Inflammatory macrophage treated with lipopolysaccharide for 4 hours (primary cell): ENCODE results near the gene ZSCAN5C.
A peak's percentile ranks its signal among the peaks of the same experiment; 100 is the strongest.
"Not testable (repeated sequence)": the region's sequence is repeated elsewhere in the genome, so short reads cannot be mapped to it uniquely, and the experiment has no call there.

ENCODE experiments used
- DNase-seq: peaks from one replicate; pipeline ENCODE4 v3.0.0-alpha.2; 2020

Gene ZSCAN5C

DNA sequence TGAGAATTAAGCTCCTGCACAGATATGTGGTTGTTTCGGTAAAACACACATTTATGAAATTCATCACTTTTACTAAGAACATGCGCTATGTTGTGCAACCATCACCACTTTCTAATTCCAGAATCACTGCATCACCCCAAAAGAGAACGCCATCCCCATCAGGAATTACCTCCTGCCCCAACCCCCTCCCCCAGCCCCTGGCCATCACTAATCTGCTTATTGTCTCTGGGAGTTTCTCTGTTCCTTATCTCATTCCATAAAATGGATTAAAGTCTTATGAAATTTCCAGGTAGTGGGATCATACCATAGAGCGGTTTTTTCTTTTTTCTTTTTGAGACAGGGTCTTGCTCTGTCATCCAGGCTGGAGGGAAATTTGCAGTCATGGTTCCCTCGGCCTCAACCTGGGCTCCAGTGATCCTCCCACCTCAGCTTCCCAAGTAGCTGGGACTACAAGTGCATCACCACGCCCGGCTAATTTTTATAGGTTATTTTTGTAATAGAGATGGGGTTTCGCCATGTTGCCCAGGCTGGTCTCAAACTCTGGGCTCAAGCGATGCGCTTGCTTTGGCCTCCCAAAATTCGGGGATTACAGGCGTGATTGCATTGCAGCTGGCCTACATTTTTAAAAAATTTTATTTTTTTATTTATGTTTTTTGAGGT is 8.0 kb upstream of the ZSCAN5C start:
- DNase-seq: no peak

DNA sequence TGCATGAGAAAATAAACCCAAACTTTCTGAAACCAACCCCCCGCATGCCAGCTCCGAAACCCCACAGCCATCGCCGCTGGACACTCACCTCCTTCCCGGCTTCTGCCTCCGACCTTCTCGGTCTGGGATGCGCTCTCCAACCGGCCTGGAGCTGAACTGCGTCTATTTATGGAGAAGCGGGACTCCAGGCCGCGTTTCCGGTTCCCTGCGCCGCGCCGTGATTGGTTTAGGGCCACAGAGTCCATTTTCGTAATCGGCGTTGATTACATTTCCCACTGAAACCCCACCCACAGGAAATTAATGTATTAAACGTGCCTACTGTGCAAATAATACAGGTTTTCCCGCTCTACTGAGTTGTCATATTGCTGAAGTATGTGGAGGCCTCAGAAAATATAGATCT is 4.4 kb upstream of the ZSCAN5C start, which contains the start of gene ZSCAN5B:
Gene ZSCAN5B (minus strand): TSS at position 138 of the 400 bp plus-strand sequence. CDS start 4,731 bp downstream, outside the sequence.
- DNase-seq: not testable (repeated sequence)

DNA sequence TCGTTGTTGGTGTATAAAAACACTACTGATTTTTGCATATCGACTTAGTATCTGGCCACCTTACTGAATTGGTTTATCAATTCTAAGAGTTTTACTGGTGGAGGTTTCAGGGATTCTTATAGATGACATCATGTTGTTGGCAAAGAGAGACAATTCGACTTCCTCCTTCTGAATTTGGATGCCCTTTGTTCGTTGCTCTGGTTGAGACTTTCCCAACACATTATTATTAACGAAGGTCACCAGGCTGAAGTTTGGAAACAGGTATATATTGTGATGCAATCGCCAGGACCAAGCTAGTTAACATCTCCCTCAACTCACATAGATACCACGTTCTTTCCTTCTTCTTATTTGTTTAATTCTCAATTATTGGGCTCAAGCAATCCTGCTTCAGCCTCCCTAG is 2.4 kb upstream of the ZSCAN5C start:
- no peak for DNase-seq

DNA sequence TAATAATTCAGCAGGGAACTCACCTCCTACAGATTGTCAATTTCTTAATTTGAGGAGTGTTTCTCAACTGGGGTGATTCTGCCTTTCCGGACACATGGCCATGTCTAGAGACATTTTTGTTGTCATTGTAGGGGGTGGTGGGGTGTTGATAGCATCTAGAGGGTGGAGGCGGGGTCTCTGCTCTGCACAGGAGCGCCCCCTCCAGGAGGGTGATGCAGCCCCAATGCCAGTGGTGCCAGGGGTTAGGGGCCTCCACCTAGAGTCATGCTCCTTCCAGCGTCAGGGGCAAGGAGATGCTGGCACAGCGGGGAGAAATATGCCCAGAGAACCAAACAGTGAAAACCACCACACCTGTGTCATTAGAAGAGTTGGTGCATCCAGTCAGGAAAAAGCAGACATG is 5.5 kb downstream of the ZSCAN5C start:
- not testable (repeated sequence) for DNase-seq

DNA sequence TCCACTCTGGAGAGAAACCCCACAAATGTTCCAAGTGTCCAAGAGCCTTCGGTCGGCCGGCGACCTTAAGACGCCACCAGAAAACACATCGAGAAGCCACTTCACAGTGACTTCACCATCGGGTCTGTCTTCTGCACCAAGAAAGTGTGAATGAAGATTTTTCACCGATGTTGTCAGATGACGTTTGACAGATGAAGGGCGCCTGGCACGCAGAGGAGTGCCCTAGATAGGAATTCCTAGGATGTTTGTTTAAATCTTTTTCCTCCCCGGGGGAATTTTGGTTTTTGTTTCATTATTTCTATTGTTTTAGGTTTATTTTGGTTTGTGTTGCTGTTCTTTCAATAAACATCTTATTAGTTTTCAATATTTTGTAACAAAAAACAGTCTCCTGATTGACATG is 7.0 kb downstream of the ZSCAN5C start:
- DNase-seq: no peak

DNA sequence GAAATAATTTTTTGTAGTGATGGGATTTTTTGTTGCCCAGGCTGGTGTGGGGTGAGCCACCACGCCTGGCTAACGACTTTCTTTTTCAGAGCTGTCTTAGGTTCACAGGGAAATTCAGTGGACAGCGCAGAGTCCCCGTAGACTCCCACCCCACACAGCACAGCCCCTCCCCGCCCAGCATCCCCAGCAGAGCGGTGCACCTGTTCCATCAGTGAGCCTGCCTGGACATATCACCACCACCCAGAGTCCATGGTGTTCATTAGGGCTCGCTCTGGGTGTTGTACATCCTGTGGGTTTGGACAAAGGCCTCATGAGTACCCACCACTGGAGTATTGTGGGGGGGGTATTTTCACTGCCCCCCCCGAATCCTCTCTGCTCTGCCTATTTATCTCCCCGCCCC is 8.0 kb downstream of the ZSCAN5C start:
- DNase-seq: not testable (repeated sequence)

DNA sequence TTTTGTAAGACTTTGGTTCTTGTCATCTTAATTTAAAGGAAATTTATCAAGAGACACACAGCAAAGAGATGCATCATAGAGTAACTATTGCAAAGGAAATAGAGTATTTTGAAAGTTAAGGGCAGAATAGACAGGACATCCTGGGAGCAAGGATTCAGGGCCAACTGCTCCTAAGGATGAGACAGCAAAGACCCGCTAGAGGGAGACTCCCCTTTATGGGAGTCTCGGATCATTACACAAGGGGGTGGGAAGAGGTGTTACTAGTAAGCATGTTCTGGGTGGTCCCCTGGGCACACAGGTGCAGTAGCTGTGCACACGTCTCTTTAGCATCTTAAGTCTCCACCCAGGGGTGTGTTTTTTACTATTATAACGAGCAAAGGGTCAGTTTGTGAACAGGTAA is 9.6 kb downstream of the ZSCAN5C start:
- DNase-seq: no peak

DNA sequence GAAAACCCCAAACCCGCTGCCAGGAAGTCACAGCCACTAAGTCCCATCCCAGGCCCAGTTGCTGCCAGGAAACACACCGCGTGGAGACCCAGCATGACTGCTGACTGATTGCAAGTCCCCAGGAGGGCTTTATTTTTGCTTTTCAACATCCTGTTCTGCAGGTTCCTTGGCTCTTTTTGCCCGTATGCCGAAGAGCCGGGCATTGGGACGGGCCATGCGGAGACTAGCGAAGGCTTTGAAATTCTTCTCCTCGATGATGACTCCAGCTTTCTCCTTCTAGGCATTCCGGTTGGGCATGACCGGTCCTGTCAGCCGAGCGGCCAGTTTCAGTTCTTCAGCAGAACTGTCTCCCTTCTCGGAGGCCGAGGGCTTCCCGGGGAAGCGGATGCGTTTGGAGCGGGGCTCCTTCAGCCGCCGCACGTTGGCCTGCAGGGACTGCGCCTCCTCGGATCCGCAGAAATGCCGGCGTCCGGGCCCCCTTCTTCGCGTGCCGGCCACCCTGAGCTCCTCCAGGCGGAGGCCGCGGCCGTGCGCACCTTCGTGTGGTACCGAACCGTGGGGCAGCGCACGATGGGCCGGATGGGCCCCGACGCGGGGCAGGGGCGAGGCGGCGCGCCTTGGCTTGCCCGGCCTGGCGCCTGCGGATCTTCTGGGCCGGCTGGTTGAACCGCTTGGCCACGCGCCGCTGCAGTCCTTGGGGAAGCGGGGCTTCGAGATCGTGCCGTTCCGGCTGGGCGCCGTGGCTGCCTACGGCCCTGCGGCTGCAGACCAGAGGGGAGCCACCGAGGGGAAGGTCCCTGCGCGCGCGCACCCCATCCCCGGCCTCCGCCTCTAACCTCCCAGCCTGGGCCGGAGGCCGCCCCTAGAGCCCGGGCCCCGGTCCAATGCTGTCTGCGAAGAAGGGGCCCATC is 15.2 kb downstream of the ZSCAN5C start:
- DNase-seq: peak; percentile 32

DNA sequence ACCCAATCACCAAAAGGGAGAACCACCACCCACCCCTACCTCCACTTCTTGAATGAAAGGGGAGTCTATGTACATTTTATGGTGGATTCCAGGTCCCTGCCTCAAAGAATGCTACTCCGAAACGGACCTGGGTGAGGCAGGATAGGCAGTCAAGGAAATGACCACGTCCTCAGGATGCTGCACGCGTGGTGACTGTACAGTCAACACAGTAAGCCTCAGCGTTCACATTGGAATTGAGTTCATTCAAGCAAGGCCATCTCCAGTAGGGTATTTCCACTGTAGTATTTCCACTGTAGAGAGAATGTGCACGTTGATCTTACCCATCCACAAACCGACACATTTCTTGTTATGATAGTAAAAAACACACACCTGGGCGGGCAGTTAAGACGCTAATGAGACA is 16.9 kb downstream of the ZSCAN5C start:
- no peak for DNase-seq

DNA sequence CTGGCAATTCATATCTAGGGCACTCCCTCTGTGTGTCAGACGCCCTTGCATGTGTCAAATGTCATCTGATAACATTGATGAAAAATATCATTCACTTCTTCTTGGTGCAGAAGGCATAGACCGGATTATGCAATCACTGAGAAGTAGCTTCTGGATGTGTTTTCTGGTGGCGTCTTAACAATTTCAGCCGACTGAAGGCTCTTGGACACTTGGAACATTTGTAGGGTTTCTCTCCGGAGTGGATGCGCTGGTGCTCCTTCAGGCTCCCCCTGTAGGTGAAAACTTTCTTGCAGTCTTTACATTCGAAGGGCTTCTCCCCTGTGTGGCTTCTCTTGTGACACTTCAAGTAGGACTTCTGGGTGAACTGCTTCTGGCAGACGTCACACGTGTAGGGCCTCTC is 19.4 kb downstream of the ZSCAN5C start:
- DNase-seq: not testable (repeated sequence)

DNA sequence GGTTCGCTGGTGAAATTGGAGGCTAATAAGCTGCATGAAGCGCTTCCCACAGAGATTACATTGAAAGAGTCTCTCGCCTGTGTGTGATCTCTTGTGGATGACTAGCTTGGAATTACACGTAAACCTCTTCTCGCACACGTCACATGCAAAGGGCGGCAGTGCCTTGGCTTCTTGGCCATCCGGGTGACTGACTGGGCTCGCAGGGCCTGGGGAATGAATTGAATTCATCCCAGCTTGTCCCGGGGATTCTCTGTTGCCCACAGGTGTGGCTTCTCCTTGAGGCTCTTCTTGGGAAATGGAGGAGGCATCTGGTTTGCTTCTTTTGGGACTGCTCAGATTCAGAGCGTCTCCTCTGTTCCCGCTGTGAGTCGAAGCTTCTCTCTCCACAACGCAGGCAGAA is 19.8 kb downstream of the ZSCAN5C start:
- DNase-seq: no peak

DNA sequence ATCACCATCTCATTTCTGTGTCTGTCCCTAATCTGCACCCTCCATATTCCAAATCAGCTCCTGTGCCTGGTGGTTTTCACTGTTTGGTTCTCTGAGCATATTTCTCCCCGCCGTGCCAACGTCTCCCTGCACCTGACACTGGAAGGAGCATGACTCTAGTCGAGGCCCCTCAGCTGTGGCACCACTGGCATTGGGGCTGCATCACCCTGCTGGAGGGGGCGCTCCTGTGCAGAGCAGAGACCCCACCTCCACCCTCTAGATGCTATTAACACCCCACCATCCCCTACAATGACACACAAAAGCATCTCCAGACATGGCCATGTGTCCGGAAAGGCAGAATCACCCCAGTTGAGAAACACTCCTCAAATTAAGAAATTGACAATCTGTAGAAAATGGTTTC is 20.8 kb downstream of the ZSCAN5C start:
- no peak for DNase-seq

DNA sequence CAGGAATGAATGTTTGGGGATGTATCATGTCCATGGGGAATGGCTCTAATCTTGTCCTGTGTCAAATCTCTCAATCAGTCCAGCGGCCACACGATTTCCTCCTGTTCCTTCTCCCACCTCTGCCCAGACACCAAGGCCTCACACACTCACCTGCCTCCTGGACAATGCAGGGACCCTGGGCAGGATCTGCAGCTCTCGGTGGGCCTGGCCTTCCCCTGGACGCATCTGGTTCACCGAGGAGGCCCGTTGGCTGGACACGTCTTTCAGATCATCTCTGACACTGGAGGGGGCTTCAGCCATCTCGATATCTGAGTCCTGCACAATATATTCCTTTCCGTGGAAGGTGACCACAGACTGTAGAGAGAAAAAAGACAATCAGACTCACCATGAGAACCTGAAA is 21.4 kb downstream of the ZSCAN5C start:
- DNase-seq: no peak

DNA sequence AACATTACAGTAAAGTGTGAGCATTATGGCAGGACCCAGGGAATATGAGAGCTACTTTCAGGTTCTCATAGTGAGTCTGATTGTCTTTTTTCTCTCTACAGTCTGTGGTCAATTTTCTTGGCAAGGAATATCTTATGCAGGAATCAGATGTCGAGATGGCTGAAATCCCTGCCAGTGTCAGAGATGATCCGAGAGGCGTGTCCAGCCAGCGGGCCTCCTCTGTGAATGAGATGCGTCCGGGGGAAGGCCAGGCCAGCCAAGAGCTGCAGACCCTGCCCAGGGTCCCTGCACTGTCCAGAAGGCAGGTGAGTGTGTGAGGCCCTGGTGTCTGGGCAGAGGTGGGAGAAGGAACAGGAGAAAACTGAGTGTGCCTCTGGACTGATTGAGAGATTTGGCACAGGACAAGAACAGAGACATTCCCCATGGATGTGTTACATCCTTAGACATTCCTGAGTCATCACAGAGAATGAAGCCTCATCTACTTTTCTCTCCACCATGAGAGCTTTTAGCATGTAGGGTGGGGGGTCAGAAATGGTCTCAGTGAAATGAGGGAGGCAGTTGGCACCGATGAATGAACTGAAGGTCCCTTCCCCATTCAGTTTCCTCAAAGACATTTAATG is 43.2 kb downstream of the ZSCAN5C start:
- no peak for DNase-seq

DNA sequence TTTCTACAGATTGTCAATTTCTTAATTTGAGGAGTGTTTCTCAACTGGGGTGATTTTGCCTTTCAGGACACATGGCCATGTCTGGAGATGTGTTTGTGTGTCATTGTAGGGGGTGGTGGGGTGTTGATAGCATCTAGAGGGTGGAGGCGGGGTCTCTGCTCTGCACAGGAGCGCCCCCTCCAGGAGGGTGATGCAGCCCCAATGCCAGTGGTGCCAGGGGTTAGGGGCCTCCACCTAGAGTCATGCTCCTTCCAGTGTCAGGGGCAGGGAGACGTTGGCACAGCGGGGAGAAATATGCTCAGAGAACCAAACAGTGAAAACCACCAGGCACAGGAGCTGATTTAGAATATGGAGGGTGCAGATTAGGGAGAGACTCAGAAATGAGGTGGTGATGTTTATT is 43.7 kb downstream of the ZSCAN5C start:
- DNase-seq: not testable (repeated sequence)

DNA sequence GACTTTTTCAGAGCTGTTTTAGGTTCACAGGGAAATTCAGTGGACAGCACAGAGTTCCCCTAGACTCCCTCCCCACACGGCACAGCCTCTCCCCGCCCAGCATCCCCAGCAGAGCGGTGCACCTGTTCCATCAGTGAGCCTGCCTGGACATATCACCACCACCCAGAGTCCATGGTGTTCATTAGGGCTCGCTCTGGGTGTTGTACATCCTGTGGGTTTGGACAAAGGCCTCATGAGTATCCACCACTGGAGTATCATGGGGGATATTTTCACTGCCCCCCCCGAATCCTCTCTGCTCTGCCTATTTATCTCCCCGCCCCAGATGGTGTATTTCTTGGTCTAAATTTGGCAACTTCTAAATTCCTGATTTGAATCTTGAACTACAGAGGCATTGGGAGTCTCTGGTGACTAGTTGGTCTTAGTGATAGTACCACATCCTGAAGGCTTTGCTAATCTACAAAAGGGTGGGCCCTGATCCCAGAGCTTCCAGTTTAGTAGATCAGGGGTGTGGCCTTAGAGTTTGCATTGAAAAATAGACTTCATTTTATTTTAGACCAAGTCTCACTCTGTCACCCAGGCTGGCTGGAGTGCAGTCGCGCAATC is 46.8 kb downstream of the ZSCAN5C start:
- not testable (repeated sequence) for DNase-seq

DNA sequence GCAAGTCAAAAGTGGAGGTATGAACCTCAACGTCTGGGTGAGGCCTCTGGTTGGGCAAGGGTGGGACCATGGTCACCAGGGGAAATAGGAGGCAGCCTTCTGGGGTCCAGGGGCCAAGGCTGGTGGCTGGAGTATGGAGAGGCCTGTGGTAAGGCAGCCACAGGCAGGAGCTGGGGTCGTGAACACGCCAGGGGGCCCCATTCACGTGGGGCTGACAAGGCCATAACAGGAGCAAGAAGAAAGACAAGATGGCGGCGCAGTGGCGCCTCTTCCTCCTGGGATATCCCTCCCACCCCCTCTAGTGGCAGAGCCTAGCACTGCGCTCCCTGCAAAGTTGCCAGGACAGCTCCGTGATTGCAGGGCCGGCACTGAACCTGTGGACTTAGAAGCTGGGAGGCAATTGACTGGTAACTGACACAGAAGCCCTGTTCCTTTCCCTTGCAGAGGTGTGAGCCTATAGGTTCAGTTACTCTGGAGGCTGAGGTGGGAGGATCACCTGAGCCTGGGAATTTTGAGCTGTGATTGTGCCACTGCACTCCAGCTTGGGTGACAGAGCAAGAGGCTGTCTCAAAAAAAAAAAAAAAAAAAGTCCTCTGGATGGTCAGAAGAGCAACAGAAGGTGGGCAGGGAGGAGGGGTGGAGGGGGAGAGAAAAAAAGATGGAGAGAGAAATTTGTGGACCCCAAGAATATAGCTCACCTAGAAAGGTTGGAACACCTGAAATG is 50.8 kb downstream of the ZSCAN5C start:
- DNase-seq: peak; percentile 65

DNA sequence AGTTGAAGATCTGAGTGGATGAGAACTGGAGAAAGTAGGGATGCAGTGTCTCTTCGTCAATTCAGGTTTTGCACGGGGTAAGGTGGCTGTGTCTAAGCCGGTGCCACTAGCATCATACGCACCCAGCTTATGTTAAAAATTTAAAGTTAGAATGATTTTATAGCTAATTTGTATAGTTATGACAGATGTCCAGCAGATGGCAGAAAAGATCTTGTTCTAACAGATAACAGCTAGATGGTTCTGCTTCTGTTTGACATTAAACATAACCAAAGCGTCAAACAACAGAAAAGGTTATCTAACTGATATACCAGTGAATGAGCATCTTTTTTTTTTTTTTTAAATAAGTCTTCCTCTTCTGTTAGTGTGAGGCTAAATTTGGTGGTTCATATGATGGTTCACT is 51.7 kb downstream of the ZSCAN5C start:
- peak; percentile 83 for DNase-seq

DNA sequence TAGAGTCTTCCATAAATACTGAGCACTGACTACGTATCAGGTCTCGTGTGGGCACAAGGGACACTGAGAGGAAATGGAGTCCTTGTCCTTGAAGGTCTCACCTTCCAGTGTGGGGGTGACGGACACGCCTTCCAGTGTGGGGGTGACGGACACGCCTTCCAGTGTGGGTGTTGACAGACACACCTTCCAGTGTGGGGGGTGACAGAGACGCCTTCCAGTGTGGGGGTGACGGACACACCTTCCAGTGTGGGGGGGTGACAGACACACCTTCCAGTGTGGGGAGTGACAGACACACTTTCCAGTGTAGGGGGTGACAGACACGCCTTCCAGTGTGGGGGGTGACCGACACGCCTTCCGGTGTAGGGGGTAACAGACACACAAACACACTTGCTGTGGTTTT is 56.2 kb downstream of the ZSCAN5C start:
- DNase-seq: no peak
